Stimulated activated CD4-positive, alpha-beta T cell treated with anti-CD3 and anti-CD28 coated beads, Interleukin-4, amount 100 ng/mL, for 1 hour (primary cell): Measurements from ENCODE around the gene SMPD3.

Experiments
- DNase-seq: peaks from one replicate; pipeline ENCODE4 v3.0.0-alpha.2; 2020

The SMPD3 gene

DNA sequence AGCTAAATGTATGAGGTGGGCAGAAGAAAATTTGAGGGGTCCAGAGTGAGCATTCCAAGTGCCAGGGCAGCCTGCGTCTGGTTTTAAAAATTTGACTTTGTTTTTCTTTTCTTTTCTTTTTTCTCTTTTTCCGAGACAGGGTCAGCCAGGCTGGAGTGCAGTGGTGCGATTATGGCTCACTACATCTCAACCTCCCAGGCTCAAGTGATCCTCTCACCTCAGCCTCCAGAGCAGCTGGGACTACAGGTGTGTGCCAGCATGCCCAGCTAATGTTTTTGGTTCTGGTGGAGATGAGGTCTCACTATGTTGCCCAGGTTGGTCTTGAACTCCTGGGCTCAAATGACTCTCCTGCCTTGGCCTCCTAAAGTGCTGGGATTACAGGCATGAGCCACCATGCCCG lies 15.6 kb downstream of the SMPD3 start:
- no peak for DNase-seq

DNA sequence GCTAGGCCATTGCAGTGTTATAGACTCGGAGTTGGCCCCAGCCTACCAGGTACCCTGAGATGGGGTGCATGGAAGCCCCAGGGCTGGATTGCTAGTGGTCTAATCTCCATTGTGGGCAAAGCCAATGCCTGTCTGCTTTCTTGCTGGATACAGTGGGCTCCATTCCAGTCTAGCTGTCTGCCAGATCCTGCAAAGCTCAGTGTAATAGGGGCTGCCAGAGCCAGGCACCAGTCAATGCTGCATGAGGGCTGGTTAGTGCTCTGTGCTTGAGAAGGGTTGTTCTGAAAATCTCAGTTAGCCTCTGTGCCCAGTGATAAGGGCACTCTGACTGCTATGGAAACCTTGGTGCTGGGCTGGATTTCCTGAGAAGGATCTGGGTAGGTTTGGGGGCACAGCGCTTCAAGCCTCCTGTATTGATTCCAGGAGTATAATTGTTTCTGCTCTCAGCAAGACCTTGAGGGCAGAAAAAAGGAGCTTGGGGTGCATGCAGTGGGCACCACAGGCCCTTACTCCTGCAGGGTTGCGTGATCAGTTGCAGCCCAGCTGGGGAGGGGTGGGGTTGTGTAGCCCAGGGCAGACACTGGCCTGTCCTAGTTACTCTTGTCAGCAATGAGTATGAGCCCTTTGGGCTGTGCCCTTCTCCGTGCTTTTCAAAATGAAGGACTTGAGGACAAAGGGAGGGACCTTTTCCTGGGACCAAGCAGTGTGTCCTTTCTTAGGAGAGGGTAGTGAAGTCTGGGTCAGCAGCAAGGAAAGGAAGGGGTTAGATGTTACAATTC lies 19.0 kb downstream of the SMPD3 start:
- no peak for DNase-seq

DNA sequence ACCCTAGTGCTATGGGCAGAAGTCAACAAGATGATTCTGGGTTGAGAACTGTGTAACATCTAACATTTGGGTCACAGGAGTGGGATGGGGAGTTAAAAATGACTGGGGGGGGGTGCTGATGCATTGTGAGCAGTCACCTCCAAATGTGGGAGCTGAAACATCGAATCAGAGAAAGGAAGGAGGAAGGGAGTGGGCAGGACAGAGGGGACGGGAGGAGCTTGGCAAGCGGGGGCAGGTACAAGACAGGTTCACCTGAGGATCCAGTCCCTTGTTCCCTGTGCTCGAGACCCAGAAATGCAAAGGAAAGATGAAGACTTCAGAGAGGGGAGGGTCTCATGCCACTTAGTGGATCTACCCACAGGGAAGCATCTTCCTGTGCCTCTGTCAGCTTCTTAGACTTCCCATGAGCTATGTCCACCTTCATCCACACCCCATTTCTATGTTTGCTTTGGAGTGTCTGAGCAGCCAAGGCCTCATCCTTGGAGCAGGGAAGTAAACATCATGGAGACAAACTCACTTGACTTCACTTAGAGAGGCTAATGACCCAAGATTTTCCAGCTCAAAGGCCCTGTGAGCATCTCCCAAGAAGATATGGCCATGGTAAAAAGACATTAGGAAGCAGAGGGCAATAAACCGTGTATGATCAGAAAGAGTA lies 20.5 kb downstream of the SMPD3 start:
- DNase-seq, result no peak

DNA sequence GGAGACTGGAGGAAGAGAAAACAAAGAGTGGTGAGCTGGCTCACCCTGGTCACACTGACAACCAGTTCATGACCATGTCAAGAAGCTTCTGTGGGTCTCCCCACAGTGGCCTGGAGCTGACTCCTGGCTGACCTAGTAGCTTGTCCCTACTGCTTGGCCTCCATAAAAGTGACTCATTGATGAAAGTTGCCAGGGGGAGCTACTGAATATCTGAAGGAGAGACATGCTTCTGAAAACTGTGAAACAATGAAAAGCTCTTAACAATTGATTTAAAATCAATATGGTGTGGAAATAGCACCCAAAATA lies 22.0 kb downstream of the SMPD3 start:
- DNase-seq, result no peak

DNA sequence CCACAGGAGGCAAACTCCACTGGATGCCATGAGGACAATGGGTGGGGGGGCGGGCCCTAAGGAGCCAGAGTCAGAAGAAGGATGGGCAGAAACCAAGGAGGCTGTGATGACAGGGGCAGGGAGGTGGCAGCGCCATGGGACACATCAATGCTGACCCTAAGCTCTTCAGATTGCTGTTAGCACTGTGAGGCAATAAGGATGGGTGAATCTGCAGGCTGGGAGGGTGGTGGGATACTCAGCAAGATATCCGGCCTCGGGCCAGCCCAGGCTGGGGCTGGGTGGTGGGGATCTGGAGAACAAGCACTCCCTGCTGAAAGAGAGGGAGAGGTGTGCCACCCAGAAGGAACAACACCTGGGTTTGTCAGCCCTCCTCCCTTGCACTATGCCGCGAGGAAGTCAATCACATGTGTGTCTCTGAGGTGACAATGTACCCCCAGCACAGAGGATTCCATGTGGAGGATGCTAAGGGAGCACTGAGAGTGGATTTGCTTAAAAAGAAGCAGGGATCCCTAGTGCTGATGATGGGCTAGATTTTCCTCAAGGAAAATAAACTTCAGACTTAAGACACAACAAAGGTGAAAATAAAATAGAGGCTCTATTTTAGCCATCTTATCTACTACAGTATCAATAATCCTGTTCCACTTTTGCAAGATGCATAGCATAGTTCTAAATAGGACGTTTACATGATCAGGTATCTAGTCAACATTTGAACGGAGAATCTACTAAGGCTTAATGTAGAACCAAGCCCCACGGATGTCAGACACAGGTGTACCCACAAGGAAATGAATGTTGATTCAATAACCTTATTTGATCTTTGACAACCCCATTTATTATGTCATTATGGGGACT lies 22.6 kb downstream of the SMPD3 start:
- no peak for DNase-seq

DNA sequence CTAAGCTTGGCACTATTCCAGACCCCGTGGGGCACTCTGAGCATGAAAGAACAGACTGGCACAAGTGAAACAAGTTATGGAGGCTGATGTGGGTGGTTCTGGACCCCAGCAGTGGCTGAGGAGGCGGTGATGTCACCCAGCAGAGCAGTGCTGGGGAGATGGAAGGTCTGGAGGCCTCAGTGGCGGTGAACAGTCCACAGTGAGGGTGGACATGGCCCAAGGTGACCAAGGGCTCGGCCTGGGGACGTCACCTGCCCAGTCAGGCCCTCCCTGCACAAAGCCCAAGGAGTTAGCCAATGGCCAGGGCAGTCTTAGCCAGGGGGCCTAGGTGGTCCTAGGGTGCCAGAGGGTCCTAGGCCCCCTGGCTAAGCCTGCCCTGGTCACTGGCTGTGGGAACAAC lies 24.5 kb downstream of the SMPD3 start:
- no peak for DNase-seq

DNA sequence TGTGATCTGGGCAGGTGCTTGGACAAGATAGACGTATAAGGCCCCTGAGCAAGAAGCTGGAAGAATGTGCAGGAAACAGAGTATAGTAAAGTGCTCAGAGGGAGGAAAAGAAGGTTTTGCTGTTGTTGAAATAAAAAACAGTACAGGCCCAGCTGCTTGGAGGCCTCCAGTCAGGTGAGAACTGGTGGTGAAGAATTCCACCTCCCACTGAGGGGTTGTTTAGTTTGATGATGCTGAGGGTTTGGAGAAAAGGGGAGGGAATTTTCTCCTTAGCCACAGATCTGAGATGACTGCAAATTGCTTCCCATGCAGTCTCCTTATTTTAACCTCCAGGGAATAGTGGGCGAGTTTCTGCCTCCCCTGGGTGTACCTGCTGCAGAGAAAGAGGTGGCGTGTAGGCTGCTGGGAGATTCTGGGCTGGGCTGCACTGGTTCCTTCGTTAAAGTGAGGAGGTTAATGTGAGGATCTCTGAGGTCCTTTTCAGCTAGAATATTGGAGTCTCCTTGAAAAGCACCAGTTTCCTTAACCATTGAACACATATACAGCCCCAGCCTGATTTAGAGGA lies 25.8 kb downstream of the SMPD3 start:
- DNase-seq, result no peak

DNA sequence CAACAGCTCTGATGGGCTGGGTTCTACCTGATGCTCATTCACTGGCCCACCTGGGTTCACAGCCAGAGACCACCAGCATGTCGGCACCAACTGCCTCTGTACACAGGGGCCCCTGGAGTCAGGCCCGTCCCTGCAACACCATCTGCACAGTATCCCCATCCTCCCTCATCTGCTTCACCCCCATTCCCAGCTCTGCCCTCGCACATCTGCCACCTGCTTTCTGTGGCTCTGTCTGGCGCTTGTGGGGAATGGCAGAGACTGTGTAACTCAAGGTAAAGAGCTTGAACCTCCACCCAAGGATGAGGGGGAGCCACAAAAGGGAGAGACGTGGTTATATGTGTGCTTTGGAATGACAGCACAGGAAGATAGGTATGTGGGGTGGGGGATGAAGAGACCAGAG lies 27.2 kb downstream of the SMPD3 start:
- no peak for DNase-seq

DNA sequence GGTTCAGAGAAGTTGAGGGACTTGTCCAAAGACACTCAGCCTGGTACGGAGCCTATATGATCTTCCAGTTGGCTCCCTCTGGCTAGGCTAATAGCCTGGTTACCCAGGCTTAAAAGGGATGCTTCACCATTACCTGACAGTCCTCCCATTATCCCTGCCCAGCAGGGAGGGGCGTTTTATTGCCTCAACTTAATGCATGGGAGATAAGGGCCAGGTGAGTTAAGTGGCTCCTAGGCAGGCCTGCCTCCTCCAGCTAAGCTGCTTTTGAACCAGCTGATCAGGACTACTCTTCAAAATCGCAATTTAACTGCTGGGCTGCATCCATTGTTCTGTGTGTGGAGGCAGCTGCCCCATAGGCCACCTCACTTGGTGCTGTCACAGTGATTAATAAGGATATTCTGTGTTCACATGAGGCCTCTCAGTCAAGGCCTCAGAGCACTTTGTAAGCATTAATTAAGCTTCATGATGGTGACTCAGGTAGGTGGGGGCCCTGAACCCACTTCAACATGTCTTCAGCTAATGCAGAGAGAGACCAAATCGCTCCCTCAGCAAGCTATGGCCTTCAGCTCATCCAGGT lies 27.9 kb downstream of the SMPD3 start:
- no peak for DNase-seq

DNA sequence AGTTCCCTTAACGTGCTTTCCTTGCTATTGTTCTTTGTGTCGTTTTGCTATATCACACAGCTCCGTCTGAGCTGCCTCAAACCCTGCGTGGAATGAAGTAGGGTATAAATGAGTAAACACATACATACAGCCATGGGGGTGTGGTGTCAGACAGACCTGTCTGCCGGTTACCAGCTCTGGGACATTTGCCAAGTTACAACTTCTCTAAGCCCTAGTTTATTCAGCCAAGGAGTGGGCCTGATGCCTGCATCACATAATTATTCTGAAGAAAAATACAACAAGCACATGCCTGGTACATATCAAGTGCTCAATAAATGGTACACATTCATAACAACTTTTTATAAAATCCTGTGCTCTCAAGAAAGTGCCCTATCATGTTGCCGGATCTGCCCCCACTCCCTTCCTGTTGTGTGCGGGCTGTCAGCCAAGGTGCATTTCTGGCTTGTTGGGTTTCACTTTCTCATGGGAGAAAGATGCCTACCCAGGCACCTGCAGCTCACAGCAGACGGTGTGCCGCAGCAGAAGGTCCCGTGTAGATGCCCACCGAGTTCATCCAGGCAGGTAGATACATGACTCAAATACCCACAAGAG lies 30.5 kb downstream of the SMPD3 start:
- DNase-seq, result peak; percentile 67

DNA sequence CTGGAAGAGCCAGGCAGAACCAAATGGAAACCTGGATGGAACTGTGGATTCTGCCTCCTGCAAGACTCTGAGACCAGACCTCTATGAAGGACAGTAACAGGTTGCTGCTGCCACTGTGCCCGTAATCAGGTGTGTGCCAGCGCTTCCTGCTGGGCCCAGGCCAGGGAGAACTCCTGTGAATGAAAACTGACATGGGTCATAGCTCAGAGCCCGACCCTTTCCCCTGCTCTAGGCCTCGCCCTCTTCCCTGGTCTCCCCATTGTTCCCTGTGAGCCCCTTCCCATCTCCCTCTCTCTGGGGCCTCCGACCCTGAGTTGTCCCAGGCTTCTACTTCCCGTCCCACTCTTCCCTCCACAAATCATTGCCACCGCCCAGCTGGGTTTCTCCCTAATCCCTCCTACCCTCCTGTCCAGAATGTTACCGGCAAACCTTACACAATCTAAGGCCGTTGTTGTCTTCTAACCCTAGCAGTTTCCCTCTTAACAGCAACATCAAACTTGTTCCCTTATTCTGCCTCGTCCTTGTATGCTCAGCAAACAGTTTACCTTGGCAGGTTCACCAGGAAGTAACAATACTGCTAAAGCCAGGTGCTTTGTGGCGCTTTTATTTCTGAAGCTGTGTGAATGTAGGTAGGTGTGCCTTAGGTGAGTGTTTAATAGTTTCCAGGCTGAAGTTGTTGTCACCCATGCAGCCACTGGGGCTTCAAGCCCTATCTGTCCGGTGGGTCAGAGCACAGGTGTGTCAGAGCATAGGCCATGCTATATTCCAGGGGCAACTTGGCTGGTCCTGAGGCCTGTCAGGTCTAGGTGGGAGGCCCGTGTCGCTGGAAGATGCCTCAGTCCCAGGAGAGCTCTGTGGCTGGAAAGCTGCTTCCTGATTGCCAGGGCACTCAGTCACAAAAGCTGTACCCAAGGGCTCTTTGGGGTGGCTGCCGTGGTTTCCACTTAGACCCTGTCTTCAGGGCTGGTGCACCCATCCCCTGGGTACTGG lies 32.0 kb downstream of the SMPD3 start:
- no peak for DNase-seq

DNA sequence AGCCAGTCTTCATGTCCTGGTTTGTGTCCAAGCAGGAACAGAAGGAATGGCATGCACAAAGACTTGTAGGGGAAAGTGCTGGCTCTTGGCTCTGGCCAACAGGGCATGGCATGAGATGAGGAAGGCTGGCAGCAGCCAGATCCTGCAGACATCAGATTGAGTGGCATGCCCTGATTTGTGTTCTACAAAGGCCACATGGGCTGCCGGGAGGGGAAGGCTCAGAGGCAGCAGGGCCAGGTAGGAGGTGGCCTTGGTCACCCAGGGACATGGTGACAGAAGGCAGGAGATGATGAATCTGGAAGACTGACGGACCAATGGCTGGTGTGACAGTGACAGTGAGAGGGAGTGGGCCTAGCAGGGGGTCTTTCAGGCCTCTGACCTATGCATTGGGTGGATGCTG lies 33.7 kb downstream of the SMPD3 start:
- DNase-seq, result no peak

DNA sequence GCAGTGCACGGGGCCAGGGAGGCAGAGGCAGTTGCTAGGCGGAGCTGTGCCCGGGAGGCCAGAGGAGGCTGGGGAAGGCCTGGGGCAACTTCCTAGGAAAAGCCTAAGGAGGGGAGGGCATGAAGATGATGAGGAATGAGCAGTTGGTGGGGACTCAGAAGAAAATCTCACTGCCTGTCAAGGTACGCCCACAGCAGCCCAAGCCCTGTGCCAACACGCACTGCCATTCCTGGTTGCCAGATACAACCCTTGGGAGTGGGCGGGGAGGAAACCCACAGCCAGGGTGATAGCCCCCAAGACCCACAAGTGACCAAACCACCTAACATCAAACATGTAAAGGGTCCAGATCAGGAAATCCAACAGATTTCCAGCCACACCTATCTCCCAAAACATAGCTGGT lies 36.2 kb downstream of the SMPD3 start:
- no peak for DNase-seq

DNA sequence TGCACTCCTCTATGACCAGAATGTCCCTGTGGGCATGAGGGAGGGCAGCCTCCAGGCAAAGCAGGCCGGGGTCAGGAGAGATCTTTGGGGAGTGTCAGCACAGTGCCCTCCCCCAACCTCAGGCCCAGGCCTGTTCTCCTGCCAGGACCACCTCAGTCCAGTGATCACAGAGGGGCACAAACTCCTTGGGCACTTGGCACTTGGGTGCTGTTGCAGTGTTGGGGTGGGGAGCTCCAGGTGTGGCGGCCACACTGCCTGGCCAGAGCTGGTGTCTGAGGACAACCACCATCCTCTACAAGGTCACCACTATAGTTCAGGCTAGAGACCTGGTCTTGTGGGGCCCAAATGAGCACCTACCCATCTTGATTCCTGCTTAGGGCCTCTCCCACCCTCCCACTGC lies 37.2 kb downstream of the SMPD3 start:
- no peak for DNase-seq

DNA sequence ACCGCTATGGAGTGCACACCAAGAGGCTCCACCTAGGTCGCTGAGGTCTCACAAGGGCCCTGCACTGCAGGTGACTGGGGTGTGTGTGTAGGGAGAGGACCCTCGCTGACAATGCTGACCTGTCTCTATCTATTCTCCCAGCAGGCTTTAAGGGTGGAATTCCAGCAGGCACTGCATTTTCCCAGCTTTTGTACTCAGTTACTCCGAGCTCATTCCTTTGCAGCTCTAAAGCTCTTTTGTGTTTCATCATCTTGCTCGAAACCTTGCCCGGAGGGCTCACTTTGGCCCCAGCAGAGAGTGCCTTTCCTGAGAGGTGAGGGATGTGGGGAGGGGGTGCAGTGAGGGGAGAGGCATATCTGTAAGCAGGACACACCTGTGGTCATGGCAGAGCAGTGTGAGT lies 39.3 kb downstream of the SMPD3 start:
- no peak for DNase-seq

DNA sequence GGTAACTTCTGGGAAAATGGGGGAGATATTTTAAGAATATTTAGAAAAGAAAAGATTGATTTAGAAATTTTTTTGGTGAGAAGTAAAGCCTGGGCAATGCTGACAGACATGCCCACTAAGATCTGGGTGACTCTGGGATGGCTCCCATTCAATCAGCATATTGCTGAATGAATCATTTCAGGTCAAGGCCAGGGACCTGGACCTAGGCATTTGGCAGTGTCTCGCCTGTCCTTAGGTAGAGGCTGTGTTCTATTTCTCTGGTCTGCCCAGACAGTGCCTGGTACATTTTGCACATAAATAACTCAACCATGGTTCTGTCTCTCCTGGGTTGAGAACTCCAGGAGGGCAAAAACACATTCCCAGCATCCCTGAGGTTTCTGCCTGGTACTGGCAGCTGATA lies 39.9 kb downstream of the SMPD3 start:
- no peak for DNase-seq

DNA sequence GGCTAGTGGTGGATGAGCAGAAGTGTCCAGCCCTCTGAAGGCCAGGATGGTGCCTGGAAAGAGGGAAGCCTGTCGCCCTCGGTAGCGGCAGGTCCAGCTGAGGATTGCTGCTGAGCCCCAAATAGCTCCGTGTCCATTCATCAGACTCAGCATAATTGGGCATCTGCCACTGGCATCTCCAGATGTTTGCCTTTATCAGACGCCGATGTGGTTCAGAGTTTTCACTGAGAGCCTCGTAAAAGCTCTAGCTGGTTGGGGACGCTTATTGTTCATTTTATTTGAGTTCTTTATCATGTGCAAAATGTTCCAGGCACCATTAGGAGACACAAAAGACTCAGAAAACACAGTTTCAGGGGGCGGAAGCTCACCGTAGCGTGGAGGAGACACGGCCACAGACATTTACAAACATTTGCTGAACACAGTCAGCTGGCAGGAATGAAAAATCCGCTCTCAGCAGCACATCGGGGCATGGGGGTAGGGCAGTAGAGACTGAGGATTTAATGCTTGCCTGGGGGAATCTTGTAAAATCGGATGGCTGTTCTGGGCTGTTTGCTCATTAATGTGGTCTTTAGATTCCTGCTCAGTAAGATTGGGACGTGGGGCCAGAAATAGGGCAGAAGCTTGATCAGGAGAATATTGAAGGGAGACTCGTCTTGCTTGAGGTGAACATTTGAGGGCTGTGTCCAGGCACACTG lies 41.7 kb downstream of the SMPD3 start:
- no peak for DNase-seq

DNA sequence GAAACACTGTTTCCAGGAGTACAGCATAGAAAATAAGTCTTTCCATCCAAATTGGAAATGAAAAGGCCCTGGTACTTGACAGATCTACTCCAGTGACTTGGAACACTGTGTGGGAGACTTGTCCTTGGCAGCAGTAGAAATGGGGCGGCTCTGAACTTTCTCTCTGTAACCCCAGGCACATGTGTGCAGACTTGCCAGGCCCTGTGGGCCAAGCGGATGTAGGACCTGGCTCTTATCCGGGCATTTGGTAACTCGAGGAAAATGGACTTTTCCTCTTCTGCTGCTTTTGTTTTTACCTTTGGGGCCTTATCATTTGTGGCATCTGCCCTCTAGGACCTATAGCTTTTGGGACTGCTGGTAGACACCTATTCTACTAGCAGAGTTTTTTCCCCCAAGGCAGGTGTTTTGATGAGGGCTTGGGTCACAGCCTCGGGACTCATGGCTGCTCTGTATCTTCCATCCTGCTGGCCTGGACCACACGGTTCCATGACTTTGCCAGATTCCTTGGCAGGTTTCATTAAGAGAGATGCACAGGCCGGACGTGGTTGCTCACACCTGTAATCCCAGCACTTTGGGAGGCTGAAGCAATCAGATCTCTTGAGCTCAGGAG lies 43.5 kb downstream of the SMPD3 start:
- no peak for DNase-seq

DNA sequence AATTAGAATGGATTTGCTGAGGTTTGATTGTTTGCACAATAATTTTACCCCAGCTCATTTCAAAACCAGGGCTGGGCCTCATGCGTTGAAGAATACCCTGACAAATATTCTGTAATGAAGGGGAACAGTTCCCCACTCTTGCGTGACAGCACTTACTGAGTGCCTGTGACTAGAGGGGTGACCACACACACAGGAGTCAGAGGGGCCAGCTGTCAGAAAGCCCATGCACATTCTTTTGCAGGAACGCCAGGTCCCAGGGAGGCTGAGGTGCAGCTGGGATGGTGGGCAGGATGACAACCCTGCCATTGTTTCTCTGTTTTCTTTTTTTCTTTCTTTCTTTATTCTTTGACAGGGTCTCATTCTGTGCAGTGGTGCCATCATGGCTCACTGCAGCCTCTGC lies 44.6 kb downstream of the SMPD3 start:
- no peak for DNase-seq

DNA sequence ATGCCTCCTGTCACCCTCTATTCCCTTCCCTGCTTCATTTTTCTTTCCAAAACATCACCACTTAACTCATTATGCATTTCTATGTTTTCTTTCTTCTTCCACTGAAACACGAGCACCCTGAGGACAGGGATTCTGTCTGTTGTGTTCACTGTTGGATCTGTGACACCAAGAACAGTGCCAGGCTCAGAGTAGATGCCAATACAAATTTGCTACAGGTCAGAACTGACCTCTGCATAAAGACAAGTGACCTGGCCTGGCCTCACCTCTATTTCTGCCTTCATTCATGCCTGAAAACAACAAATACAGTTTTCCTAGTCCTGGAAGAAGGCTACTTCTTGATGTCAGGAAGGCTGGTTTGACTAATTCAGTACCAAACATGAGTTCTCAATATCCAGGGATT lies 45.1 kb downstream of the SMPD3 start:
- no peak for DNase-seq

DNA sequence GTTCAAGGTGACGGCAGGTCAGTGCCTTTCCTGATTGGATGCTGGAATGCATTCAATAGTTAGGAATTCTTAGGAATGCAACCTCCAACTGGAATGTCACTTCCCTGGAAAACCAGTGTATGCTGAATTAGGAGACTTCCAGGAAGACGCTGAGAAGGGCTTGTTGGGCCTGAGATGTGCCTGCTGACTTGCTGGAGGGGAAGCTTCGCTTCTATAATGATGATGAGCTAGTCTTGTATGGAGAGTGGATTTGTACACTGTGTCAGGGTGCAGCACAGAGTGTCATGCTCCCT lies 45.6 kb downstream of the SMPD3 start:
- DNase-seq, result no peak
